Testis (tissue), 2 donors: ENCODE data around the gene REEP5.

Experiments used
- POLR2A ChIP-seq: fragments of 450-650 bp; IDR thresholded peaks from one replicate; pipeline ENCODE4 v1.6.1; 2017; ENCODE audit warnings: antibody characterized with exemption, mild to moderate bottlenecking, moderate library complexity
- TF ChIP-seq, protein P1 (sequence below), 3 experiments: fragments of 450-650 bp in 2 of 3; fragments of 200-600 bp in 1 of 3; sonication (generic) in 1 of 3; IDR thresholded peaks; one replicate each; pipeline ENCODE4 v1.5.1; 2016 to 2019; ENCODE audit warnings: antibody characterized with exemption in 3 of 3, mild to moderate bottlenecking in 2 of 3, moderate library complexity in 1 of 3

DNA sequence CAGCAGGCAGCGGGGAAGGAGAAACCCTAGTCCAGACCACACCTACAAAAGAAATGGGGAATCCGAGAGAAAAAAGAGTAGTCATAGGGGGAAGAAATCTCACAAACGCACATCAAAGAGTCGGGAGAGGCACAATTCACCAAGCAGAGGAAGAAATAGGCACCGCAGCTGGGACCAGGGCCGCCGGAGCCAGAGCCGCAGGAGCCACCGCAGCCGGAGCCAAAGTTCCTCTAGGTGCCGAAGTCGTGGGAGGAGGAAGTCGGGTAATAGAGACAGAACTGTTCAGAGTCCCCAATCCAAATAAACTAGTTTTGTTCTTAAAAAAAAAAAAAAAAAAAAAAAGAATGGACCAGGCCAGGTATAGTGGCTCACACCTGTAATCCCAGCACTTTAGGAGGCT, 29.3 kb downstream of the REEP5 start:
- no peak for TF ChIP-seq POLR2A
- TF ChIP-seq, protein P1, sequence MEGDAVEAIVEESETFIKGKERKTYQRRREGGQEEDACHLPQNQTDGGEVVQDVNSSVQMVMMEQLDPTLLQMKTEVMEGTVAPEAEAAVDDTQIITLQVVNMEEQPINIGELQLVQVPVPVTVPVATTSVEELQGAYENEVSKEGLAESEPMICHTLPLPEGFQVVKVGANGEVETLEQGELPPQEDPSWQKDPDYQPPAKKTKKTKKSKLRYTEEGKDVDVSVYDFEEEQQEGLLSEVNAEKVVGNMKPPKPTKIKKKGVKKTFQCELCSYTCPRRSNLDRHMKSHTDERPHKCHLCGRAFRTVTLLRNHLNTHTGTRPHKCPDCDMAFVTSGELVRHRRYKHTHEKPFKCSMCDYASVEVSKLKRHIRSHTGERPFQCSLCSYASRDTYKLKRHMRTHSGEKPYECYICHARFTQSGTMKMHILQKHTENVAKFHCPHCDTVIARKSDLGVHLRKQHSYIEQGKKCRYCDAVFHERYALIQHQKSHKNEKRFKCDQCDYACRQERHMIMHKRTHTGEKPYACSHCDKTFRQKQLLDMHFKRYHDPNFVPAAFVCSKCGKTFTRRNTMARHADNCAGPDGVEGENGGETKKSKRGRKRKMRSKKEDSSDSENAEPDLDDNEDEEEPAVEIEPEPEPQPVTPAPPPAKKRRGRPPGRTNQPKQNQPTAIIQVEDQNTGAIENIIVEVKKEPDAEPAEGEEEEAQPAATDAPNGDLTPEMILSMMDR (IDR thresholded peaks at IDR 0.05): no peak
